Activated naive CD4-positive, alpha-beta T cell treated with anti-CD3 and anti-CD28 coated beads, Interleukin-2, amount 10 ng/mL, durations not matched to agents 7 days and 5 days (primary cell): Measurements from ENCODE around the gene TXNDC2.

Experiments
- CTCF ChIA-PET: fragments of 350-600 bp; sonication (Branson Sonifier 250); formaldehyde crosslinking; loops from one replicate; lab custom pipeline; 2021; ENCODE audit warnings: antibody characterized with exemption; lab: Charles Lee
- DNase-seq: peaks from one replicate; pipeline ENCODE4 v3.0.0-alpha.2; 2020
- H3K27ac Mint-ChIP-seq: one replicate; pipeline ENCODE4 v1.8.0; 2021; ENCODE audit warnings: mild to moderate bottlenecking, moderate library complexity, mixed read lengths
- H3K27me3 Mint-ChIP-seq: one replicate; pipeline ENCODE4 v1.8.0; 2021; ENCODE audit warnings: mild to moderate bottlenecking, mixed read lengths
- H3K36me3 Mint-ChIP-seq: one replicate; pipeline ENCODE4 v1.8.0; 2021; ENCODE audit warnings: mixed read lengths
- H3K4me1 Mint-ChIP-seq: one replicate; pipeline ENCODE4 v1.8.0; 2021; ENCODE audit warnings: mixed read lengths
- H3K4me3 Mint-ChIP-seq: one replicate; pipeline ENCODE4 v1.8.0; 2021; ENCODE audit warnings: mild to moderate bottlenecking, moderate library complexity, mixed read lengths
- H3K9me3 Mint-ChIP-seq: one replicate; pipeline ENCODE4 v1.8.0; 2021; ENCODE audit warnings: mixed read lengths

The TXNDC2 gene

GRCh38 chr18:9867071-9867594 lies 18.6 kb upstream of the TXNDC2 start:
- Mint-ChIP-seq H3K36me3 (no peaks in the 10 kb centered on the region), H3K4me3 (no peak overlapping the region), H3K9me3 (peaks cover 16% of the 10 kb centered on the region), H3K4me1 (no peaks in the 10 kb centered on the region), H3K27ac (no peak overlapping the region), H3K27me3 (peaks cover 9% of the 10 kb centered on the region)
- no peak for DNase-seq
- CTCF ChIA-PET: no interaction called here

DNA sequence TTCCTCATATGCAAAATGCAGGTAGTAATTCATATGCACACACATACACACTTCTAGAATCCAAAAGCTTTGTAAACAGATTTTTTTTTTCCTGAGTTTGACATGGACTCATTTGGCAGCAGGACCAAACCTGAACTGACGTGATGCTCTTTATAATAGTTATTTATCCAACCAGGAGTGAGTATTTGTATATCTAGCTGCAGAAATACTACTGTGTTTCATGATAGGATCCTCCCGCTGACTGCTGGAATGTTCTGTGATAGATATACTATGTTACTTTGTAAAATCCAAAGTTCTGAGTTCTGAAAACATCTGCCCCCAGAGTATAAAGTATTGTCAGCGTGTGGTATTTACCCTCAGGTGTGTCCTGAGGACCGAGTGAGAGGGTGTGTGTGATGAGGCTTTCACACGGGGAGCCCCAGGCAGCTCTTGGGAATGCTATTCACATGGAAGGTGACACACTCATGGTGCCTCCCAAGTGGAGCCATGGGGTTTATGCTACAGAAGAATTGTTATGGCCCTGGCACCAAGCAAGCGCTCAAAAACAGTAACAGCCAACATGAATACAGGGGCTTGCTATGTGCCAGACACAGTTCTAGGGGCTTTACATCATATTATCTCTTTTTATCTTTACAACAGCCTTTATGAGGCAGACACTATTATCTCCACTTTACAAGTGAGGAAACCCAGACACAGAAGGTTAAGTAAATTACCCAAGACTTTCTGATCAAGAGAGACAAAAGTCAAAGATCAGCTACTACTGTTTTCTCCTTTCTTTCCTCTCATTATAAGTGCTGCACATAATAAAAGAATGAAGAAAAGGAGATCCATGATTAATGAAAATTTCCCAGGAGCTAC lies 16.7 kb upstream of the TXNDC2 start:
- DNase-seq: no peak
- Mint-ChIP-seq H3K27me3 (peaks cover 9% of the 10 kb centered on the region), H3K36me3 (no peaks in the 10 kb centered on the region), H3K4me3 (no peak overlapping the region), H3K9me3 (peaks cover 16% of the 10 kb centered on the region), H3K27ac (no peak overlapping the region), H3K4me1 (no peaks in the 10 kb centered on the region)
- CTCF ChIA-PET: interaction anchor here (1.2 kb wide), 1 partner anchor 83 kb away, joined by 3 read pairs; no protein-coding TSS in a partner anchor

DNA sequence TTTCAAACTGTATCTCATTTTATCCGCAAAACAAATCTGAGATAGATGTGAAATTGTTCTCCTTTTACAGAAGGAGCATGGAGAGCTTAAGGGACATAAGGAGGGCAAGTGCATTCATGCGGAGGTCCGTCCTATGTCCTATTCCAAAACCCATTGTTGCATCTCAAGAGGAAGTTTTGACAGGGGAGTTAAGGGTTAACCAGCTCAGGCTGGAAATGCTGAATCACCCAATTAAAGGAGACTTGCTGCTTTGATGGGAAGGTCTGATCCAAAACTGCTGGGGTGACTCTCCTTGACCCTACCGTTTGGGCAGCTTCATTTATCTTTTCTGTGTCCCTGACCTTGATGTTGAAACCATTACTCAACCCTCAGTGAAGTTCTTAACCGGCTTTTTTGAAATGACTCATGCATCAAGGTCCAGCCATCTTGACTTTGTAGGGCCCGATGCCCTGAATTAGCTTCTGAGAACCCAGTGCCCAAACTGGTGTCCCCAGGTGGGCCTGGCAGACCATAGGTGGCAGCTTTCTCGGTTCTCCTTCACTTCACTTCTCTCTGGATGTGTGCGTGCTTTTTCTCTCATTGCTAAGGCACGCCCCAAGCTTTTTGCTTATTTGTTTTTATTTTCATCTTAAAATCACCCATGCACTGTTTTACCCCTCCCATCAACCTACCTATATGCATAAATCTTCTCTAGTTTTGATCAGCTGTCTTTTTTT lies 15.9 kb upstream of the TXNDC2 start:
- CTCF ChIA-PET: interaction anchor here (1.2 kb wide), 1 partner anchor 82 kb away, joined by 3 read pairs; no protein-coding TSS in a partner anchor

GRCh38 chr18:9870431-9871008 lies 15.3 kb upstream of the TXNDC2 start:
- peaks cover 11% of the 10 kb centered on the region for H3K9me3 Mint-ChIP-seq
- H3K27ac Mint-ChIP-seq: no peak overlapping the region
- CTCF ChIA-PET: interaction anchor here (1.2 kb wide), 1 partner anchor 81 kb away, joined by 3 read pairs; no protein-coding TSS in a partner anchor
- no peaks in the 10 kb centered on the region for H3K36me3 Mint-ChIP-seq
- no peak overlapping the region for H3K4me3 Mint-ChIP-seq
- H3K27me3 Mint-ChIP-seq: peaks cover 9% of the 10 kb centered on the region
- no peaks in the 10 kb centered on the region for H3K4me1 Mint-ChIP-seq
- DNase-seq: no peak

More for the DNA sequence above, 15.9 kb upstream of the TXNDC2 start:
- Mint-ChIP-seq H3K27ac (no peak overlapping the region), H3K4me1 (no peaks in the 10 kb centered on the region), H3K27me3 (peaks cover 9% of the 10 kb centered on the region), H3K4me3 (no peak overlapping the region), H3K9me3 (peaks cover 16% of the 10 kb centered on the region), H3K36me3 (no peaks in the 10 kb centered on the region)
- DNase-seq: no peak

GRCh38 chr18:9871244-9871746 lies 14.5 kb upstream of the TXNDC2 start:
- Mint-ChIP-seq H3K27ac (no peak overlapping the region), H3K4me3 (no peak overlapping the region), H3K4me1 (no peaks in the 10 kb centered on the region), H3K36me3 (no peaks in the 10 kb centered on the region), H3K9me3 (peaks cover 4% of the 10 kb centered on the region), H3K27me3 (peaks cover 9% of the 10 kb centered on the region)
- CTCF ChIA-PET: no interaction called here
- DNase-seq: no peak

DNA sequence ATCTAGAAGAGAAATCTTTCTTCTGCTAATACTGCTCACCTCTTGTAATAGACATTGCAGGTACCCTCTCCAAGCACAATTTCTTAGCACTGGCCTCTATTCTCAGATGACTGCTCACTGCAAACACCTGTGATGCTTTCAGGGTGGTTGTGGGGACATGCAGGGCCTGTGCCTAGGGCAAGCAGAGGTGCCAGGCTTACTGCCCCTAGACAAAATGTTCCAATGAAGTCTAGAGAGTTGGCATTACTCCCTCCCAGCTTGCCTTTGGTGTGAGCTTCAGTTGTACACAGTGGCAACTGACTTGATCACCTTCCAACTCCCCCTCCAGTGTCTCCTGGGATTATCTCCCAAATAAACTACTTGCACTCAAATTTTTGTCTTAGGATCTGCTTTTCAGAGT lies 12.9 kb upstream of the TXNDC2 start:
- H3K4me1 Mint-ChIP-seq: no peaks in the 10 kb centered on the region
- CTCF ChIA-PET: no interaction called here

DNA sequence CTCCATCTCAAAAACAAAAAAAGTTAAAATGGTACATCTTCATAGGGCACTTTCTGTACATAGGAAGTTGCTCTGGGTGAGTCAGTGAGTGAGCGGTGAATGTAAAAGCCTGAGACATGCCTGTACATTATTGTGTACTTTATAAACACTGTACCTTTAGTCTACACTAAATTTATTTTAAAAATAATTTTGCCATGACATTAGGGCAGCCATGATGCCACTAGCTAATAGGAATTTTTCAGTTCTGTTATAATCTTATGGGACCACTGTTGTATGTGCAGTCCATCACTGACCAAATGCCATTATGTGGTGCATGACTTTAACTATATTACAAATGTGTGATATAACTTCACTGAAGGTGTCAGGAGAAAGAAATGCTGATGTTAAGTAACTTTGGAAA lies 11.0 kb upstream of the TXNDC2 start:
- no peak for DNase-seq
- CTCF ChIA-PET: no interaction called here
- no peaks in the 10 kb centered on the region for H3K36me3 Mint-ChIP-seq

More for the DNA sequence above, 12.9 kb upstream of the TXNDC2 start:
- H3K36me3 Mint-ChIP-seq: no peaks in the 10 kb centered on the region
- no peak overlapping the region for H3K27ac Mint-ChIP-seq
- no peaks in the 10 kb centered on the region for H3K9me3 Mint-ChIP-seq
- H3K27me3 Mint-ChIP-seq: peaks cover 9% of the 10 kb centered on the region
- no peak overlapping the region for H3K4me3 Mint-ChIP-seq
- DNase-seq: no peak

DNA sequence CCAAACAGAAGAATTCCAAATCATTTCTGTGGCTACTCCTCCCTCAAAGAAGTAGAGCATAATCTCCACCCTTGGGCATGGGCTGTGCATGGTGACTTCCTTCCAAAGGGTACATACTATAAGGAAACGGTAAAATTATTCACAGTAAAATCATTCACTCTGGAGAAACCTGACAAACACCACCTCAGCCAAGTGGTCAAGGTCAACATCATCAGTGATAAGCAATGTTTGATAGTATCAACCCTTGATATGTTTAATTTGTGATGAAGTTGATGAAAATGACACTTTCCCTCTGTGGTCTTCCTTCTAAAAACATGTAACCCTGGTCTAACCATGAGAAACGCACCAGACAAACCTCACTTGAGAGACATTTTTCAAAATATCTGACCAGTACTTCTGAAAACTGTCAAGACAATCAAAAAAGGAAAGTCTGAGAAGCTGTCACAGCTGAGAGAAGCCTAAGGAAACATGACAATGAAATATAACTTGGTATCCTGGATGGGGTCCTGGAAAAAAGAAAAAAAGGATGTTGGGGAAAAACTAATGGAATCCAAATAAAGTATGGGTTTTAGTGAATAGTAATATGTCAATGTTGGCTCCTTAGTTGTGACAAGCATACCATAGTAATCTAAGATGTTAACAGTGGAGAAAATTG lies 9.4 kb upstream of the TXNDC2 start:
- Mint-ChIP-seq H3K4me3 (no peak overlapping the region), H3K9me3 (no peaks in the 10 kb centered on the region), H3K27me3 (no peaks in the 10 kb centered on the region), H3K36me3 (no peaks in the 10 kb centered on the region), H3K27ac (no peak overlapping the region), H3K4me1 (no peaks in the 10 kb centered on the region)
- no peak for DNase-seq
- CTCF ChIA-PET: no interaction called here

More for the DNA sequence above, 11.0 kb upstream of the TXNDC2 start:
- Mint-ChIP-seq H3K27me3 (peaks cover 9% of the 10 kb centered on the region), H3K9me3 (no peaks in the 10 kb centered on the region), H3K27ac (no peak overlapping the region), H3K4me1 (no peaks in the 10 kb centered on the region), H3K4me3 (no peak overlapping the region)

GRCh38 chr18:9876867-9877654 lies 8.7 kb upstream of the TXNDC2 start:
- CTCF ChIA-PET: no interaction called here
- H3K4me3 Mint-ChIP-seq: no peak overlapping the region
- H3K36me3 Mint-ChIP-seq: no peaks in the 10 kb centered on the region
- no peaks in the 10 kb centered on the region for H3K9me3 Mint-ChIP-seq
- DNase-seq: no peak
- no peaks in the 10 kb centered on the region for H3K4me1 Mint-ChIP-seq
- H3K27ac Mint-ChIP-seq: no peak overlapping the region
- H3K27me3 Mint-ChIP-seq: no peaks in the 10 kb centered on the region

- CTCF ChIA-PET: no interaction called here
- Mint-ChIP-seq H3K9me3 (no peaks in the 10 kb centered on the region), H3K36me3 (no peaks in the 10 kb centered on the region), H3K27ac (no peak overlapping the region), H3K27me3 (no peaks in the 10 kb centered on the region), H3K4me3 (no peak overlapping the region), H3K4me1 (no peaks in the 10 kb centered on the region)
- no peak for DNase-seq
Observed at GRCh38 chr18:9877655-9878014, 8.1 kb upstream of the TXNDC2 start.

DNA sequence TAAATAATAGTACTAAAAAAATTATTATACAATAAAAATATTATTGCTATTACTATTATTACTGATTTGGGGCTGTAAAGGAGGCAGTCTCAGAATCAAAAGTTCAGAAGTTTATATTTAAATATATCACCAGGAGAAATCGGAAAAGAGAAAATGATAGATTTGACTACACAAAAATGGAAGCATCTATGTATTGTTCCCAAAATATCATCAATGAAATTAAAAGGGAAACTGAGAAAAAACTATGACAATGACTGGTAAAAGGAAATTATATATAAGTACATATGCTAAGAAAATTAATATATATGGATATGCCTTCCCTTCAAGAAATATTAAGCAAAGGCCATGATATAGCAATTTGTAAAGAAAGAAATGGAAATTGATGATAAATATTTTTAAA lies 7.7 kb upstream of the TXNDC2 start:
- Mint-ChIP-seq H3K4me3 (no peak overlapping the region), H3K27me3 (no peaks in the 10 kb centered on the region)
- CTCF ChIA-PET: no interaction called here

GRCh38 chr18:9878783-9879242 lies 7.0 kb upstream of the TXNDC2 start:
- Mint-ChIP-seq H3K4me1 (no peaks in the 10 kb centered on the region), H3K4me3 (no peak overlapping the region), H3K27ac (no peak overlapping the region), H3K36me3 (no peaks in the 10 kb centered on the region), H3K27me3 (no peaks in the 10 kb centered on the region), H3K9me3 (no peaks in the 10 kb centered on the region)
- CTCF ChIA-PET: no interaction called here
- DNase-seq: no peak

More for the DNA sequence above, 7.7 kb upstream of the TXNDC2 start:
- DNase-seq: no peak
- H3K27ac Mint-ChIP-seq: no peak overlapping the region
- no peaks in the 10 kb centered on the region for H3K9me3 Mint-ChIP-seq
- no peaks in the 10 kb centered on the region for H3K4me1 Mint-ChIP-seq
- H3K36me3 Mint-ChIP-seq: no peaks in the 10 kb centered on the region

GRCh38 chr18:9884090-9884489 lies 1.7 kb upstream of the TXNDC2 start:
- Mint-ChIP-seq H3K4me3 (no peak overlapping the region), H3K4me1 (no peaks in the 10 kb centered on the region), H3K9me3 (no peaks in the 10 kb centered on the region), H3K27me3 (peaks cover 4% of the 10 kb centered on the region), H3K27ac (no peak overlapping the region), H3K36me3 (no peaks in the 10 kb centered on the region)
- CTCF ChIA-PET: no interaction called here
- DNase-seq: no peak
